SK-N-SH (cell line): ENCODE measurements around the gene C15orf39. TPM values are rescaled to one million over a fixed set of nuclear protein-coding genes. Genes with fewer than 3 reads are reported as not detected.

ENCODE experiments used
- CTCF ChIA-PET: fragments of 300-600, 350-600 bp; formaldehyde crosslinking; extraction: SDS; loops from one replicate; lab custom pipeline; 2021; lab: Yijun Ruan, JAX
- POLR2A ChIA-PET: fragments of 350-600 bp; sonication (Branson Sonifier 250); formaldehyde crosslinking; extraction: SDS; loops from one replicate; lab custom pipeline; 2020; ENCODE audit warnings: antibody characterized with exemption, inconsistent platforms; lab: Yijun Ruan, JAX
- DNase-seq: peaks from one replicate; pipeline ENCODE4 v3.0.0; 2012
- H2AFZ ChIP-seq: fragments of 200-600 bp; sonication (generic); 2 replicates; pipeline ENCODE4 v1.8.1; 2016; ENCODE audit warnings: antibody characterized with exemption, mild to moderate bottlenecking, low read depth
- H3F3A ChIP-seq: fragments of 200-600 bp; sonication (generic); replicated peaks from 2 replicates; pipeline ENCODE3; 2016; ENCODE audit warnings: antibody characterized with exemption, mild to moderate bottlenecking; ENCODE audit not compliant: insufficient read depth
- H3K27ac ChIP-seq, 2 experiments: fragments of 200-500 bp in 1 of 2; fragments of 200-600 bp in 1 of 2; sonication (Bioruptor generic) in 1 of 2; sonication (generic), shearing (Covaris generic) in 1 of 2; 2 replicates each; pipeline versions ENCODE4 v1.5.1 to v1.6.1; 2014 to 2016; ENCODE audit warnings: low read depth in 2 of 2, inconsistent platforms in 1 of 2, low read length in 1 of 2, mild to moderate bottlenecking in 1 of 2, mixed read lengths in 1 of 2
- H3K27me3 ChIP-seq: fragments of 200-600 bp; sonication (generic), shearing (Covaris generic); 2 replicates; pipeline ENCODE4 v1.6.1; 2016; ENCODE audit warnings: mixed run types; ENCODE audit not compliant: insufficient read depth
- H3K36me3 ChIP-seq, 2 experiments: fragments of 200-500 bp in 1 of 2; fragments of 200-600 bp in 1 of 2; sonication (Bioruptor generic) in 1 of 2; sonication (generic) in 1 of 2; replicated peaks in 1 of 2; 2 replicates each; pipeline versions ENCODE3 to v1.5.1; 2014 to 2016; ENCODE audit warnings: low read length in 1 of 2, mild to moderate bottlenecking in 1 of 2; ENCODE audit not compliant: insufficient read depth in 2 of 2, control insufficient read depth in 1 of 2
- H3K4me1 ChIP-seq, 2 experiments: fragments of 200-500 bp in 1 of 2; fragments of 200-600 bp in 1 of 2; sonication (Bioruptor generic) in 1 of 2; sonication (generic), shearing (Covaris generic) in 1 of 2; 2 replicates each; pipeline versions ENCODE4 v1.5.1 to v1.6.1; 2014 to 2016; ENCODE audit warnings: low read depth in 1 of 2, low read length in 1 of 2, mixed run types in 1 of 2; ENCODE audit not compliant: insufficient read depth in 2 of 2, control insufficient read depth in 1 of 2
- H3K4me2 ChIP-seq: fragments of 200-600 bp; sonication (generic), shearing (Covaris generic); 2 replicates; pipeline ENCODE4 v1.6.1; 2017; ENCODE audit warnings: mixed run types
- H3K4me3 ChIP-seq, 2 experiments: fragments of 200-500 bp in 1 of 2; fragments of 200-600 bp in 1 of 2; sonication (Bioruptor generic) in 1 of 2; sonication (generic), shearing (Covaris generic) in 1 of 2; 2 replicates each; pipeline versions ENCODE4 v1.5.1 to v1.8.1; 2014 to 2016; ENCODE audit warnings: low read depth in 2 of 2, inconsistent platforms in 1 of 2, low read length in 1 of 2, mild to moderate bottlenecking in 1 of 2, mixed read lengths in 1 of 2, moderate library complexity in 1 of 2
- H3K79me2 ChIP-seq: fragments of 200-600 bp; sonication (generic); 2 replicates; pipeline ENCODE4 v1.8.1; 2017; ENCODE audit warnings: mild to moderate bottlenecking; ENCODE audit not compliant: insufficient read depth
- H3K9ac ChIP-seq: fragments of 200-600 bp; sonication (generic); 2 replicates; pipeline ENCODE4 v1.6.1; 2017; ENCODE audit warnings: mixed run types
- H3K9me2 ChIP-seq: fragments of 200-600 bp; sonication (generic); 2 replicates; pipeline ENCODE4 v1.6.1; 2017; ENCODE audit warnings: mixed run types
- H3K9me3 ChIP-seq: fragments of 200-600 bp; sonication (generic); 2 replicates; pipeline ENCODE4 v1.6.1; 2017; ENCODE audit warnings: mixed run types, mild to moderate bottlenecking, moderate library complexity
- H4K20me1 ChIP-seq: fragments of 200-600 bp; sonication (generic); 2 replicates; pipeline ENCODE4 v1.6.1; 2017; ENCODE audit warnings: mild to moderate bottlenecking, mixed run types; ENCODE audit not compliant: insufficient read depth
- EP300 ChIP-seq, 2 experiments: IDR thresholded peaks; 2 replicates each; pipeline versions ENCODE4 v1.4.0 to v1.6.1; 2012; ENCODE audit warnings: borderline replicate concordance in 1 of 2, low read depth in 1 of 2, low read length in 1 of 2
- EZH2phosphoT487 ChIP-seq: fragments of 200-600 bp; sonication (generic); IDR thresholded peaks from 2 replicates; pipeline ENCODE4 v1.6.1; 2017; ENCODE audit warnings: low read depth, mixed run types, mild to moderate bottlenecking, antibody characterized with exemption, moderate library complexity, borderline replicate concordance
- FOXJ3 ChIP-seq: sonication (generic); formaldehyde crosslinking; IDR thresholded peaks from 2 replicates; pipeline ENCODE4 v1.5.1; 2020; ENCODE audit warnings: mild to moderate bottlenecking, missing genetic modification reagents
- GABPA ChIP-seq: IDR thresholded peaks from 2 replicates; pipeline ENCODE4 v1.4.0; 2012; ENCODE audit warnings: low read depth, mild to moderate bottlenecking
- IRF3 ChIP-seq: fragments of 150-350 bp; IDR thresholded peaks from 2 replicates; pipeline ENCODE4 v1.6.1; 2016; ENCODE audit warnings: mild to moderate bottlenecking, low read depth, low read length
- MEF2A ChIP-seq: IDR thresholded peaks from 2 replicates; pipeline ENCODE4 v1.4.0; 2012; ENCODE audit warnings: low read depth, borderline replicate concordance
- MXI1 ChIP-seq: IDR thresholded peaks from 2 replicates; pipeline ENCODE4 v1.6.1; 2012; ENCODE audit warnings: mild to moderate bottlenecking, low read depth, low read length, improper control_type of control experiment
- NFIC ChIP-seq: IDR thresholded peaks from 2 replicates; pipeline ENCODE4 v1.4.0; 2012; ENCODE audit warnings: borderline replicate concordance
- NRF1 ChIP-seq: IDR thresholded peaks from 2 replicates; pipeline ENCODE4 v1.6.1; 2012; ENCODE audit warnings: low read depth, mild to moderate bottlenecking, low read length
- POLR2AphosphoS5 ChIP-seq: IDR thresholded peaks from 2 replicates; pipeline ENCODE4 v1.6.1; 2012; ENCODE audit warnings: low read depth, low read length
- RCOR1 ChIP-seq: fragments of 150-350 bp; IDR thresholded peaks from 2 replicates; pipeline ENCODE4 v1.6.1; 2017; ENCODE audit warnings: antibody characterized with exemption, low read length
- REST ChIP-seq: IDR thresholded peaks from 2 replicates; pipeline ENCODE4 v1.6.1; 2012; ENCODE audit warnings: mild to moderate bottlenecking, low read depth, low read length, moderate library complexity
- SIN3A ChIP-seq: IDR thresholded peaks from 2 replicates; pipeline ENCODE4 v1.6.1; 2012; ENCODE audit warnings: low read depth, mild to moderate bottlenecking, low read length, moderate library complexity, borderline replicate concordance
- SMC3 ChIP-seq: IDR thresholded peaks from 2 replicates; pipeline ENCODE4 v1.6.1; 2012; ENCODE audit warnings: low read depth, low read length, improper control_type of control experiment
- TAF1 ChIP-seq: IDR thresholded peaks from 2 replicates; pipeline ENCODE4 v1.6.1; 2012; ENCODE audit warnings: low read depth, mild to moderate bottlenecking, low read length, moderate library complexity, borderline replicate concordance
- TCF12 ChIP-seq: IDR thresholded peaks from 2 replicates; pipeline ENCODE4 v1.4.0; 2012
- TEAD4 ChIP-seq: IDR thresholded peaks from 2 replicates; pipeline ENCODE4 v1.4.0; 2012; ENCODE audit warnings: mild to moderate bottlenecking, borderline replicate concordance; ENCODE audit not compliant: insufficient read depth
- USF1 ChIP-seq: IDR thresholded peaks from 2 replicates; pipeline ENCODE4 v1.4.0; 2012; ENCODE audit warnings: low read depth, borderline replicate concordance
- WGBS: methylation state at CpG from one replicate; pipeline ENCODE4 v1.1.6; 2017; ENCODE audit warnings: low lambda C conversion rate; 5-methylcytosine and 5-hydroxymethylcytosine counted together
- polyA plus RNA-seq, 3 experiments: library from polyadenylated mRNA; depleted of rRNA; stranded (reverse); fragments of >200 nt; gene quantifications; 2 replicates each; pipeline ENCODE4 v1.2.3, GENCODE V29; 2012
- TF ChIP-seq, protein P1 (sequence below): IDR thresholded peaks from 2 replicates; pipeline ENCODE4 v1.4.0; 2012; ENCODE audit warnings: low read depth
- TF ChIP-seq, protein P2 (sequence below): fragments of 200-600 bp; sonication (generic); IDR thresholded peaks from 2 replicates; pipeline ENCODE4 v1.6.1; 2017; ENCODE audit warnings: antibody characterized with exemption, mild to moderate bottlenecking, moderate library complexity

Gene C15orf39
- polyA plus RNA-seq, 1 of the 3 experiments (the other 2 are of a cell fraction): 2.5 TPM

DNA sequence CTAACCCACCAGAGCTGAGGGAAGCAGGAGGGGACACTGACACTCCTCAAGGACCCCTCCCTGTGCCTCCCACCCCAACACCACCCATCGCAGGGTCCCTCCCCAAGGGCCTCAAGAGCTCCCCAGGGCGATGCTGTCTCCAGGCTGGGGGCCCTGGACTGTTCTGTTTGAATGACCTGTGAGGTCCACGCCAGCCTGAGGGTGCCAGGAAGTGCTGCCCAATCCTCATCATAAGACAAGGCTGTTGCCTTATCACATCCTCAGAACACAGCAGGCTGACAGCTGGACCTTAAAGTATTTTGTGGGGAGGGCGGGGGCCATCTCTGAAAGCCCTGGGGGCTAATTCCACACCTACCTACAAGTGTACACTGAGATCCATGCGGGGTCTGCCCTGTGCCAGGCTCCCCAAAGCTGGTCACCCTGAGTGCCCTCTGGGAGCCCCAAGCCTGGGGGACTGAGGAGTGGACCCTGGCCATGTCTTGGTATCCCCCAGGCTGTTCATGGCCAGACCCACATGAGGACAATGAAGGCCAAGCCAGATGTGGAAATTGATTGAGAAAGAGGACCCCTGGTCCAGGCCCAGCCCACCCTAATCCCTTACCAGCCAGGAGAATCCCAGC is 32.6 kb downstream of the C15orf39 start:
- H3K27me3 ChIP-seq: peaks cover 13% of the 10 kb centered on the region
- H3K36me3 ChIP-seq: no peaks in the 10 kb centered on the region
- H2AFZ ChIP-seq: no peak overlapping the region
- no peaks in the 10 kb centered on the region for H3K9me3 ChIP-seq
- H3K9me2 ChIP-seq: no peaks in the 10 kb centered on the region
- no peak for DNase-seq
- 20% methylated on average over 1 of the region's 5 CpGs for WGBS
- peaks cover 0 to 3% of the 10 kb centered on the region in 2 experiments; a peak in 1 of 4 replicates for H3K4me1 ChIP-seq
- no peak for TF ChIP-seq MXI1
- no peak for TF ChIP-seq TCF12
- no peak for TF ChIP-seq TAF1
- TF ChIP-seq USF1: no peak
- TF ChIP-seq, protein P1, sequence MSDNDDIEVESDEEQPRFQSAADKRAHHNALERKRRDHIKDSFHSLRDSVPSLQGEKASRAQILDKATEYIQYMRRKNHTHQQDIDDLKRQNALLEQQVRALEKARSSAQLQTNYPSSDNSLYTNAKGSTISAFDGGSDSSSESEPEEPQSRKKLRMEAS: no peak
- no peak for TF ChIP-seq REST
- TF ChIP-seq NFIC: no peak
- no peak for TF ChIP-seq SIN3A
- TF ChIP-seq RCOR1: no peak
- no peak for TF ChIP-seq TEAD4
- TF ChIP-seq, protein P2, sequence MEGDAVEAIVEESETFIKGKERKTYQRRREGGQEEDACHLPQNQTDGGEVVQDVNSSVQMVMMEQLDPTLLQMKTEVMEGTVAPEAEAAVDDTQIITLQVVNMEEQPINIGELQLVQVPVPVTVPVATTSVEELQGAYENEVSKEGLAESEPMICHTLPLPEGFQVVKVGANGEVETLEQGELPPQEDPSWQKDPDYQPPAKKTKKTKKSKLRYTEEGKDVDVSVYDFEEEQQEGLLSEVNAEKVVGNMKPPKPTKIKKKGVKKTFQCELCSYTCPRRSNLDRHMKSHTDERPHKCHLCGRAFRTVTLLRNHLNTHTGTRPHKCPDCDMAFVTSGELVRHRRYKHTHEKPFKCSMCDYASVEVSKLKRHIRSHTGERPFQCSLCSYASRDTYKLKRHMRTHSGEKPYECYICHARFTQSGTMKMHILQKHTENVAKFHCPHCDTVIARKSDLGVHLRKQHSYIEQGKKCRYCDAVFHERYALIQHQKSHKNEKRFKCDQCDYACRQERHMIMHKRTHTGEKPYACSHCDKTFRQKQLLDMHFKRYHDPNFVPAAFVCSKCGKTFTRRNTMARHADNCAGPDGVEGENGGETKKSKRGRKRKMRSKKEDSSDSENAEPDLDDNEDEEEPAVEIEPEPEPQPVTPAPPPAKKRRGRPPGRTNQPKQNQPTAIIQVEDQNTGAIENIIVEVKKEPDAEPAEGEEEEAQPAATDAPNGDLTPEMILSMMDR: no peak
- TF ChIP-seq POLR2AphosphoS5: no peak
- no peak for TF ChIP-seq IRF3
- TF ChIP-seq EP300 (IDR thresholded peaks at IDR 0.05; ENCODE audit: borderline replicate concordance in 1 of 2, low read depth in 1 of 2, low read length in 1 of 2): no peak
- TF ChIP-seq EZH2phosphoT487: no peak
- TF ChIP-seq FOXJ3 (CRISPR knock-in tag): no peak
- TF ChIP-seq NRF1: no peak
- no peak for TF ChIP-seq GABPA
- TF ChIP-seq MEF2A: no peak
- no peak for TF ChIP-seq SMC3
- POLR2A ChIA-PET: no interaction called here
- no peak overlapping the region for H3K9ac ChIP-seq
- no peak overlapping the region for H3K27ac ChIP-seq
- no peaks in the 10 kb centered on the region for H3F3A ChIP-seq
- H3K4me2 ChIP-seq: no peak overlapping the region
- H3K4me3 ChIP-seq: no peak overlapping the region
- no peaks in the 10 kb centered on the region for H3K79me2 ChIP-seq
- no peaks in the 10 kb centered on the region for H4K20me1 ChIP-seq
- CTCF ChIA-PET: interaction anchor here (1.5 kb wide), 1 partner anchor 205 kb away, joined by 4 read pairs; no protein-coding TSS in a partner anchor
